Gastroesophageal sphincter (tissue), 3 donors: Measurements from ENCODE around the gene PIGW.

Experiments used
- POLR2A ChIP-seq, 2 donors: fragments of 450-650 bp; IDR thresholded peaks; one replicate each; pipeline ENCODE4 v1.6.1; 2017; ENCODE audit warnings: antibody characterized with exemption in 2 of 2, mild to moderate bottlenecking in 2 of 2, moderate library complexity in 1 of 2
- POLR2AphosphoS5 ChIP-seq: sonication (generic); formaldehyde crosslinking; IDR thresholded peaks from one replicate; pipeline ENCODE4 v1.6.1; 2017; ENCODE audit warnings: antibody characterized with exemption
- TF ChIP-seq, protein P1 (sequence below), 4 experiments: fragments of 200-600 bp in 2 of 4; fragments of 450-650 bp in 2 of 4; sonication (generic) in 1 of 4; IDR thresholded peaks; one replicate each; pipeline ENCODE4 v1.5.1; 2017 to 2019; ENCODE audit warnings: antibody characterized with exemption in 4 of 4, mild to moderate bottlenecking in 2 of 4, moderate library complexity in 2 of 4

- TF ChIP-seq, protein P1, sequence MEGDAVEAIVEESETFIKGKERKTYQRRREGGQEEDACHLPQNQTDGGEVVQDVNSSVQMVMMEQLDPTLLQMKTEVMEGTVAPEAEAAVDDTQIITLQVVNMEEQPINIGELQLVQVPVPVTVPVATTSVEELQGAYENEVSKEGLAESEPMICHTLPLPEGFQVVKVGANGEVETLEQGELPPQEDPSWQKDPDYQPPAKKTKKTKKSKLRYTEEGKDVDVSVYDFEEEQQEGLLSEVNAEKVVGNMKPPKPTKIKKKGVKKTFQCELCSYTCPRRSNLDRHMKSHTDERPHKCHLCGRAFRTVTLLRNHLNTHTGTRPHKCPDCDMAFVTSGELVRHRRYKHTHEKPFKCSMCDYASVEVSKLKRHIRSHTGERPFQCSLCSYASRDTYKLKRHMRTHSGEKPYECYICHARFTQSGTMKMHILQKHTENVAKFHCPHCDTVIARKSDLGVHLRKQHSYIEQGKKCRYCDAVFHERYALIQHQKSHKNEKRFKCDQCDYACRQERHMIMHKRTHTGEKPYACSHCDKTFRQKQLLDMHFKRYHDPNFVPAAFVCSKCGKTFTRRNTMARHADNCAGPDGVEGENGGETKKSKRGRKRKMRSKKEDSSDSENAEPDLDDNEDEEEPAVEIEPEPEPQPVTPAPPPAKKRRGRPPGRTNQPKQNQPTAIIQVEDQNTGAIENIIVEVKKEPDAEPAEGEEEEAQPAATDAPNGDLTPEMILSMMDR (IDR thresholded peaks at IDR 0.05): no peak
- TF ChIP-seq POLR2A (IDR thresholded peaks at IDR 0.05): no peak
- no peak for TF ChIP-seq POLR2AphosphoS5
Measured at GRCh38 chr17:36525888-36526287, 8.9 kb upstream of the PIGW start.
